Activated CD4-positive, CD25-positive, alpha-beta regulatory T cell treated with anti-CD3 and anti-CD28 coated beads, Interleukin-2, amount 50 U/mL, for 72 hours (primary cell): ENCODE measurements around the gene POLD2.
"Not testable (repeated sequence)": the region's sequence is repeated elsewhere in the genome, so short reads cannot be mapped to it uniquely, and the experiment has no call there.

ENCODE experiments used
- DNase-seq: peaks from one replicate; pipeline ENCODE4 v3.0.0; 2021

POLD2 gene

DNA sequence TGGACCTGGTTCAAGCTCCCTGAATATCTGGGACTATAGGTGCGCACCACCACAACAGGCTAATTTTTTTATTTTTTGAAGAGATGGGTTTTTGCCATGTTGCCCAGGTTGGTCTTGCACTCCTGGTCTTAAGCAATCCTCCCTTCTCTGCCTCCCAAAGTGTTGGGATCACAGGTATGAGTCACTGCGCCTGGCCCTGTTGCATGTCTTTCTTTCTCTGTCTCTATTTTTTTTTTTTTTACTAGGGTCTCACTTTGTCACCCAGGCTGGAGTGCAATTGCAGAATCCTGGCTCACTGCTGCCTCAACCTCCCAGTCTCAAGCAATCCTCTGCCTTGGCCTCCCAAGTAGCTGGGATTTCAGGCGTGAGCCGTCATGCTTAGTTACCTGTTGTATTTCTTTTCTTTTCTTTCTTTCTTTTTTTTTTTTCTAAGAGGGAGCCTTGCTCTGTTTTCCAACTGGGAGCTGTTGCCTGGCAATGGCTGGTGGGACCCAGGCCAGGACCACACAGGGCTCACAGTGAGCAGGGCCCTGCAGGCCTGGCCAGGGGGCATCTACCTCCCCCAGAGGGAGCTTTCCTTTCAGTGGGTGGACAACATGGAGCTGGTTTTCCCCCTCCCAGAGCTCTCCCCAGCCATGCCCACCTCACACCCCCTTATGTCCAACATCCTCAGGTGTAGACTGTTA, 11.7 kb upstream of the POLD2 start:
- DNase-seq = no peak

DNA sequence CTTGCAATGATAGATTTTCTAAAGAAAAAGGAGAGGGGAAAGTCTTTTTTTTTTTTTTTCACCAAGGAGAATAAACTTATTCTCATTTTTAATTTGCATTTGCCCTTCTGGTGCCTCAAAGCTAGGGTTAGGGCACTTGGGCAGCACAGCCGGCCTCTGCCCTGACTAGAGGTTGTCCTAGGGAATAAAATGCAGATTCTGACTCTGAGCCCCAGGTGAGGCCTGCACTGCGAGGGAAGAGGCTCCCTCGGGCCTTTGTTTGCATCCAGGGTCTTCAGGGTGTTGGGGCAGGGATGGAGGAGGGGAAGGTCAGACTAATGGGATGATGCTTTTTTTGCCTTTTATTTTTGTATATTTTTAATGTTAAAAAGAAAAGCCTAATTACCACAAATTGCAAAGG, 9.9 kb upstream of the POLD2 start:
- DNase-seq = no peak

DNA sequence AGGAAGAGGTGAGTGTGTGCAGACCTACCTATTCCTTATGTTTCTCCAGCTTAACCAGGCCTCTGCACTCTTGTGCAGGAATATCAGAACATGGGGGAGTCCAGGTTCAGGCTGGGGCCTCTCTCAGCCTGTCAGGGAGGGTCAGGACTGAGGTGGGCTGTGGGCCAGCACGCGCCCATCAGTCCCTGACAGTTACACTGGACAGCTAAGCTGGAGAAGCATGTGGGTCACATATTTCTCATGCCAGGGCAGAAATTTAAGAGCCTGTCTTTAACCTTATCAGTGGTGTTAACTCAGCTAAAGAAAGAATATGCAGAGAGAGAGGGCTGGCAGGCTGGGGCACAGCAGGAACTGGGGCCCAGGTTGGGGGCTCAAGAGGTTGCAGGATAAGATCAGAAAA, 8.7 kb upstream of the POLD2 start:
- no peak for DNase-seq

DNA sequence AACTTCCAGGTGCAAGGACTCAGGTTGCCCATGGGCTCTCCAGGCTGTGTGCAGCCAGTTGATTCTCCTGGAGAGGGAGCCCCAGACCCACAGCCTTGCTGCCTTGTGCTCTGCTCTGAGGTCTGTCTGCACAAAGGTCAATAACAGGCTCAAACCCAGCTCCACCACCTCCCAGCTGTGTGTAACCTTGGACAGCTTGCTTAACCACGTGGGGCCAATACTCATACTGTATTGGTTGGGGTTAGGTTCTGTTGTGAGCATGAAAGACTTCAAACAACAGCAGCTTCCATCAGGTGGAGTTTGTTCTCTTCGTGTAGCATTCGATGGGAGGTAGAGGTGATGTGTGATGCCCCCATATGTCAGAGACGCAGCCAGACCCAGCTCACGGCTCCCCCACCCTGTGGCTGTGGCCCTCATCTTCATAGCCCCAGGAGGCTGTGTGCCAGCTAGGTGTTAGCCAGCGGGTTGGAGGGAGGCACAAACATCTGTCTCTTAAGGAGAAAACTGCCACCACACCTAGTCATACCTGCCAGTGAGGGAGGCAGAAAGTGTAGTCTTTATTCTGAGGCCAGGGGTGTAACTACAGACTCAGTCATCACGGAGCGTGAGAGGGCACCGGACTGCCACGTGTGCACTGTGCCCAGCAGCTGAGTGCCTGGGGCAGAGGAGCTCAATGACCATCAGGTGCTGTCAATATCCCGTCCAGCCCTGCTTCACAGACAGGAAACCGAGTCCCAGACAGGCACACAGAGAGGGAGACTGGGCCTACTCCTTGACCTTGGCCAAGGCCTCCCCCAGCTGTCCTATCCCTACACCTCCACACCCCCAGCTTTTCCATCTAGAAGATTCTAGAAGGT, 8.1 kb upstream of the POLD2 start:
- no peak for DNase-seq

DNA sequence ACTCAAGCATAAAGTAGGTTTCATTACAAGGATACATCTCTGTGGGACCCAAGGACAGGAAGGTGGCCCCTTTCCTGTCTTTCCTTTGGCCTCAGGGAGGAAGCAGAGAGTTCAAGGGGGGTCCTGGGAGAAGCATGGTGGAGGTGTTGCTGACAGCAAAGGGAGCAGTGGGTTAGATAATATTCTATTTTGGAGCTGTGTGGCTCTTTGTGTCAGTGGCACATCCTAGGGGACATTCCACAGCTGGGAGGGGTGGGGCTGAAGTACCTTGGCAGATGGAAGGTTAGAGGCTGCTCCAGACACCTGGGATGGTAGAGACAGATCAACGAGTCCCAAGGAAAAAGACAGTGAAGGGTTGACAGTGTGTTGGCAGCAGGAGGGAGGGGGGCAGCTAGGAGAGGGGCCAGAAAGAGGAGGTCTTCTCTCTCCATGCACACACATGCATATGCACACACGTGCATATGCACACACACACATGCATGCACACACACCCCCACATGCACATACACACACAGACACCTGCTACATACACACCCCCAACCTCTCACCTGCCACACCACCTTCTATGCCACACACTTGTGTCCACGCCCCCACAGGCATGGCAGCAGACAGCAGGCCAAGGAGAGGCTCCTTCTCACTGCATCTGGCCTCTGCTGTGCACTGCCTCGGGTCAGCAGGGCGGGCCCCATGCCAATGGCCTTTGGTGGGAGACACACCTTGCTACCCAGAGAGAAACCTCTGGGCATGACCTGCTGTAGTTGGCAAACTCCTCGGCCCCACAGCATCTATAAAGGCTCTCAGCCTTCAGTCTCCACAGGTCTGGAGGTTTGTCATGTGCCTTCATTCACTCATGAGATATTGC, 5.6 kb upstream of the POLD2 start:
- DNase-seq = no peak

GRCh38 chr7:44127161-44127560, 3.8 kb upstream of the POLD2 start:
- no peak for DNase-seq

DNA sequence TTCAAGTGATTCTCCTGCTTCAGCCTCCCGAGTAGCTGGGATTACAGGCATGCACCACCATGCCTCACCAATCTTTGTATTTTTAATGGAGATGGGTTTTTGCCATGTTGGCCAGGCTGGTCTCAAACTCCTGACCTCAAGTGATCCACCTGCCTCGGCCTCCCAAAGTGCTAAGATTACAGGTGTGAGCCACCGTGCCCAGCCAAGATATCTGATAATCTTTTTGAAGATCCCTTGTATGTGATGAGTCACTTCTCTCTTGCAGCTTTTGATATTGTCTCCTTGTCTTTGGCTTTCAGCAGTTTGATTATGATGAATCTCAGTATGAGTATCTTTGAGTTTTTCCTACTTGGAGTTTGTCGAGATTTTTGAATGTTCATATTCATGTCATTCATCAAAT, 3.2 kb upstream of the POLD2 start:
- not testable (repeated sequence) for DNase-seq

- DNase-seq = no peak
Observed at GRCh38 chr7:44124822-44125202, 1.5 kb upstream of the POLD2 start.

GRCh38 chr7:44122529-44122928, 819 bp downstream of the POLD2 start:
- no peak for DNase-seq

DNA sequence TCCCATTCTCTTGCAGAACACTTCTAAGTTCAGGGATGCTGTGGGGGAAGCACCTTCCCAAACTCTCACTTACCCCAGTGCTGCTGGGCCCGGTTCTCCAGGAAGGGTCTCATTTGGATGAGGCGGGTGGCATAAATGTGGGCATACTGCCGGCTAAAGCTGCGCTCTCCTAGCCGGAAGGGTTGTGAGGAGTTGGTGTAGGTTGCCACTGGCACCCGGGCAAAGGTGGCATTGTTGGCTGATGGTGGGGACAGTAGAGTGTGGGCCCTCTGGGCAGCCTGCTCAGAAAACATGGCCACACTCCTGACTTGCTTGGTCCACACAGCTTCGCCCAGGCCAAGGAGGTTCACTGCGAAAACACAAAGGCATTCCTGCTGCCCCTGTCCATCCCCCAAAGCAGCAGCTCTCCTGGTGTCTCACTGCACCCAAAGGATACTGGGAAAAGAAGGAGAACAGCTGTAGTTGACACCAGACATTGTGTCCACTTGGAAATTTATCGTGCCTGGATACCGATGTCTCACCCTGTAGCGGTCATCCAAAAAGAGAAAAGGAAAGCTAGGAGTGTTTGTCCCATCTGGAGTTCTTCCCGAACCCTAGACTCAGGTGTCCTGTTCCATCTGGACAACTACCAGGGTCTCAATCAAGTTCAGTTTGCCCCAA, 1.5 kb downstream of the POLD2 start:
- no peak for DNase-seq

GRCh38 chr7:44120395-44120794, 3.0 kb downstream of the POLD2 start:
- no peak for DNase-seq

- DNase-seq = no peak
Observed at GRCh38 chr7:44119829-44120380, 3.4 kb downstream of the POLD2 start.

DNA sequence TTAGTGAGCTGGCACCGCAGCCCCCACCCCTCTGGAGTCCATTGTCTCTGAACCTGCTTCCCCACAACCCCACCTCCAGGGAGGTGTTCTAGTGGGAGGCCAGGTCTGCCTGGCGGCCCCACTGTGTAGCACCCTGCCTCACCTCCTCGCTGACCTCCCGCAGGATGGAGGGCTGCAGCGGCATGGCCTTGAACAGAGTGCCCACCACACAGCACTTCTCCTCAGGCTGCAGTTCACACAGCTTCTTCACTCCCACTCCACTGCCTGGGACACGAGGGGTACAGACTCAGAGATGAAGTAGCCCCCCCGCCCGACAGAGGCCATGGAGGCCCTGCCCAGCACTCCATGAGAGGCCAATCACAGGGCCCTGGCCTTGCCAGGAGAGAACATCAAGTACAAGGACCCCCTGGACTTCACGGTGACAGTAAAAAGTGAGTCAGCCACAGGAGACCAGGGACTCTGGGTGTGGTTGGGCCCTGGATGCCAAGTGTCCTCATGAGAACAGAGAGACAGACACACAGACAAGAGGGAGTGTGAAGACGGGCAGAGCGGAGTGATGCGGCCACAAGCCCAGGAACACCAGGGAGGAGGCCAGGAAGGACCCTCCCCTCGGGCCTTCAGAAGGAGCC, 5.4 kb downstream of the POLD2 start:
- no peak for DNase-seq

DNA sequence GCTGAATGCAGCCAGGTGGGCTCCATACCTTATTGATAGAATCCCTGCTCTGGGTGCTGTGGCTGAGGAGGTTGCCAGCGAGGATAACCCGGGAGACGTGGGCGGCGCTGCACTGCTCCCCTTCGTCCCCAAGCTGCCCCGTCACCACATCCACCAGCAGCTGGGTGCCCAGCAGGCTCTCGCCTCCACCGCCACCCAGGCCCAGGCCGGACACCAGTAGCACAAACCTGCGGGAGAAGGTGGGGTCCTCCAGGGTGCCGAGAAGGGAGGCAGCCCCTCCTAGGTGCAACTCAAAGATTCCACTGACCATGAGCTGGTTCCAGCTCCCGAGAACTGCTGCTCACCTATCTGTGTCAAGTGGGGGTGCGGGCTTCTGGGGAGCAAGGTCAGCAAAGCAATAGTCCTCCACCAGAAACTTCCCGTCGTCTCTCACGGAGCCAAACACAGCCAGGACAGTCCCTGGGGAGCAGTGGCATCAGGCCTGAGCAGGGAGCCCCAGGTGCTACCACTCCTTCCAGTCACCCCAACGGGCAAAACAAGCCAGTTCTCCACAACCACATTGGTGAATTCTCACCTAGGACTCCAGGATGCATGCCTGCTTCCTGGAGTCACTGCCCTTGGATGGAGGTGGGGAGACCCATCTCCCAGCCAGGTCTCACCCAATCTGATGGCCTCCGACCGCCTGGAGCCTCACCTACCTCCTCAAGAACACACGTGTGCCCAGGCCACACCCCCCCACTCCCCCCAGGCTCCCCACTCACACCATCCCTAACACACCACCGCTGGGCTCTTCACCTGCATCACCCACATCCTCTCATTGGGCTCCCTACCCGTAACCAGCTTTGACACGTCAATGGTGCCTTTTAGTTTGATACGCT, 6.3 kb downstream of the POLD2 start:
- DNase-seq = no peak

DNA sequence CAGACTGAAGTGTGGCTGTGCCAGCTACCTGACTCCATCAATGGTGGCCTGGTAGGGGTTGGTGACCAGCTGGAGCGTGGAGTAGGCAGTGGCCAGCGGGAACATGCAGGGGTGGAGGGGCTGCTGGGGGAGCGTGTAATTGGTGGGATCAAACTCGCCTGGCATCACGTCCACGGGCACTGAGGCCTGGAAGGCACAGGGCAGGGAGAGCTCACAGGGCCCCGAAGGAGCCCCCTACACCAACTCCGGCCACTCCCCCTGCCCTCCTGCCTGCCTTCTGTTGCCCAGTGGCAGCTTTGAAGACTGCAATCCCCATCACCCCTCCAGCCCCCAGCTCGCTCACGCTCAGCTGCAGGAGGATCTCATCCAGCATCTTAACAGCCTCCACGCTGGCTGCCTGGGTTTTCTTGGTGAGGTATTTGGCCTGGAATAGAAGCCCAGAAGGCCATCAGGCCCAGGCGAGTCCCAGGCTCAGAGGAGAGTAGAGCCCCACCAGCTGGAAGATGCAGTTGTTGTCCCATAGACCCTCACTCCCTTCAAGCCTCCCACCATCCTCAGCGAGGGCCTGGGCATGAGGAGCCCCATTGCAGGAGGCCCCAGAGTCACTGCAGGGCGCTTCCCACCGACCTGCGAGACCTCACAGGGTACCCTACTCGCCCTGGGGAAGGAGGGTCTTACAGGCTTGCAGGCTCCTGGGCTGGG, 7.1 kb downstream of the POLD2 start:
- DNase-seq = no peak

DNA sequence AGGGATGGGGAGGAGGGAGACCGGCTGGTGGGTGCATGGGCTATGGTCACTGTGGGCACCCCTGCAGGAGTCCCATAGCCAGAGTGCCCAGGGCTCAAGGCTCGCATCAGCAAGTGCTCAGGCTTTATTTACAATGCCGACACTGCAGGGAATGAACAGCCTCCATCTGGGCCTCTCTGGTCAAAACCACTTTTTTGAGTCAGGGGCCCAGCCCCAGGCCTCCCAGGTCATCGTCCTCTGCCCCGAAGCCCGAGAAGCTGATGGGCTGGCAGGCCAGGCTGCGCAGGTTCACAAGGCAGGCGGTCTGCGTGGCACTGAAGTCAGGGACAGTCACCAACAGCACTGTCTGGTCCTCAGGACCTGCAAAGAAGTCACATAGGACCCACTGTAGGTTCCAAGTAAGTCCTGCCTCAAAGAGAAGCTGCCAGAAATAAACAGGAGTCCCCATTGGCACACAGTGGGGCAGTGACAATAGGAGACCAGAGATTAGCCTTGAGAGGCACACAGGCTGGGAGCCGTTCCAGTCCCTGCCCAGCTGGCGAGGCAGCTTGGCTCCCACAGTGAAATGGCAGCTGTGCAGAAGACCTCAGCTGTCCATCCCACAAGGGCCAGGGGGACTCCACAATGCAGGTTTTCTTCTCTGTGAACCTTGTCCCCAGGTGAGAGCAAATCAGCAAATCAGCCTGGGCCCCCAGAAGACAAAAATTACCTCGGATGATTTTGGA, 8.6 kb downstream of the POLD2 start:
- DNase-seq = no peak

DNA sequence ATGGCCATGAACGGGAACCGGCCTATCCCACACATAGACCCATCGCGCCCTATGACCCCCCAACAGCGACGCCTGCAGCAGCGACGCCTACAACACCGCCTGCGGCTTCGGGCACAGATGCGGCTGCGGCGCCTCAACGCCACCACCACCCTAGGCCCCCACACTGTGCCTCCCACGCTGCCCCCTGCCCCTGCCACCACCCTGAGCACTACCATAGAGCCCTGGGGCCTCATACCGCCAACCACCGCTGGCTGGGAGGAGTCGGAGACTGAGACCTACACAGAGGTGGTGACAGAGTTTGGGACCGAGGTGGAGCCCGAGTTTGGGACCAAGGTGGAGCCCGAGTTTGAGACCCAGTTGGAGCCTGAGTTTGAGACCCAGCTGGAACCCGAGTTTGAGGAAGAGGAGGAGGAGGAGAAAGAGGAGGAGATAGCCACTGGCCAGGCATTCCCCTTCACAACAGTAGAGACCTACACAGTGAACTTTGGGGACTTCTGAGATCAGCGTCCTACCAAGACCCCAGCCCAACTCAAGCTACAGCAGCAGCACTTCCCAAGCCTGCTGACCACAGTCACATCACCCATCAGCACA, 9.5 kb downstream of the POLD2 start:
- DNase-seq = no peak

DNA sequence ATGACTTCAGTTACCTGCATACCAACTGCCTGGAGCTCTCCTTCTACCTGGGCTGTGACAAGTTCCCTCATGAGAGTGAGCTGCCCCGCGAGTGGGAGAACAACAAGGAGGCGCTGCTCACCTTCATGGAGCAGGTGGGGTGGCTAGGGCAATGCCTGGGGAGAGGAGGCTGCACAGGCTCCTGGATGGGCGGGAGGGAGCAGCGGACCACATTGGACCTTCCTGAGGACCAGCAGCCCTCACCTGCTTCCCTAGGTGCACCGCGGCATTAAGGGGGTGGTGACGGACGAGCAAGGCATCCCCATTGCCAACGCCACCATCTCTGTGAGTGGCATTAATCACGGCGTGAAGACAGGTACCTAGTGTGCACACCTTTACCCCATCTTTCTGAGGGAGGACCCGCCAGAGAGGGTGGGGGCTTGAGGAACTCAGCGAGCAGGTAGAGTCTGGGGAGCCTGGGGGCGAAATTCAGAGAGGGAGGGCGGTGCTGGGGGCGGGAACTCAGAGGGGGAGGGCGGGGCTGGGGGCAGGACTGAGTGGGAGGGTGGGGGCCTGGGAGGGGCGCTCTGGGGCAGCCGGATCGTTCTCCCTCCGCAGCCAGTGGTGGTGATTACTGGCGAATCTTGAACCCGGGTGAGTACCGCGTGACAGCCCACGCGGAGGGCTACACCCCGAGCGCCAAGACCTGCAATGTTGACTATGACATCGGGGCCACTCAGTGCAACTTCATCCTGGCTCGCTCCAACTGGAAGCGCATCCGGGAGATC, 10.2 kb downstream of the POLD2 start:
- no peak for DNase-seq
